Tibial nerve (tissue), 3 donors: ENCODE data around the gene SLC48A1.

Experiments
- POLR2A ChIP-seq, 2 donors: fragments of 450-650 bp; IDR thresholded peaks; one replicate each; pipeline ENCODE4 v1.6.1; 2017; ENCODE audit warnings: antibody characterized with exemption in 2 of 2, mild to moderate bottlenecking in 2 of 2, moderate library complexity in 2 of 2
- TF ChIP-seq, protein P1 (sequence below), 5 experiments: fragments of 200-600 bp in 3 of 5; fragments of 450-650 bp in 2 of 5; sonication (generic) in 3 of 5; IDR thresholded peaks; one replicate each; pipeline ENCODE4 v1.5.1; 2016 to 2019; ENCODE audit warnings: antibody characterized with exemption in 5 of 5, mild to moderate bottlenecking in 3 of 5, moderate library complexity in 2 of 5

DNA sequence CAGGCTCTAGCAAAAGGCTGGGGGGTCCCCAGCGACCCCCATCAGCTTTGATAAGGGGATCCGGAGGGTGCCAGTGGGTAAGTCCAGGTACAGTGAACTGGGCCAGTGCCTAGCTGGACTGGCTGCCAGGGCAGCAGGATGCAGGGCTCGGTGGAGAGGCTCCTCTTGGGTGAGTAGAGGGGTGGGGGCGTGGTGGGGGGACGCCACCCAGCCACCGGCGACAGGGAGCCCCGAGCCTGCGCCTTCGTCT, 14.5 kb upstream of the SLC48A1 start:
- no peak for TF ChIP-seq POLR2A (IDR thresholded peaks at IDR 0.05)
- TF ChIP-seq, protein P1, sequence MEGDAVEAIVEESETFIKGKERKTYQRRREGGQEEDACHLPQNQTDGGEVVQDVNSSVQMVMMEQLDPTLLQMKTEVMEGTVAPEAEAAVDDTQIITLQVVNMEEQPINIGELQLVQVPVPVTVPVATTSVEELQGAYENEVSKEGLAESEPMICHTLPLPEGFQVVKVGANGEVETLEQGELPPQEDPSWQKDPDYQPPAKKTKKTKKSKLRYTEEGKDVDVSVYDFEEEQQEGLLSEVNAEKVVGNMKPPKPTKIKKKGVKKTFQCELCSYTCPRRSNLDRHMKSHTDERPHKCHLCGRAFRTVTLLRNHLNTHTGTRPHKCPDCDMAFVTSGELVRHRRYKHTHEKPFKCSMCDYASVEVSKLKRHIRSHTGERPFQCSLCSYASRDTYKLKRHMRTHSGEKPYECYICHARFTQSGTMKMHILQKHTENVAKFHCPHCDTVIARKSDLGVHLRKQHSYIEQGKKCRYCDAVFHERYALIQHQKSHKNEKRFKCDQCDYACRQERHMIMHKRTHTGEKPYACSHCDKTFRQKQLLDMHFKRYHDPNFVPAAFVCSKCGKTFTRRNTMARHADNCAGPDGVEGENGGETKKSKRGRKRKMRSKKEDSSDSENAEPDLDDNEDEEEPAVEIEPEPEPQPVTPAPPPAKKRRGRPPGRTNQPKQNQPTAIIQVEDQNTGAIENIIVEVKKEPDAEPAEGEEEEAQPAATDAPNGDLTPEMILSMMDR (IDR thresholded peaks at IDR 0.05), result no peak
